Measurements from ENCODE around the gene PSMA6.

DNA sequence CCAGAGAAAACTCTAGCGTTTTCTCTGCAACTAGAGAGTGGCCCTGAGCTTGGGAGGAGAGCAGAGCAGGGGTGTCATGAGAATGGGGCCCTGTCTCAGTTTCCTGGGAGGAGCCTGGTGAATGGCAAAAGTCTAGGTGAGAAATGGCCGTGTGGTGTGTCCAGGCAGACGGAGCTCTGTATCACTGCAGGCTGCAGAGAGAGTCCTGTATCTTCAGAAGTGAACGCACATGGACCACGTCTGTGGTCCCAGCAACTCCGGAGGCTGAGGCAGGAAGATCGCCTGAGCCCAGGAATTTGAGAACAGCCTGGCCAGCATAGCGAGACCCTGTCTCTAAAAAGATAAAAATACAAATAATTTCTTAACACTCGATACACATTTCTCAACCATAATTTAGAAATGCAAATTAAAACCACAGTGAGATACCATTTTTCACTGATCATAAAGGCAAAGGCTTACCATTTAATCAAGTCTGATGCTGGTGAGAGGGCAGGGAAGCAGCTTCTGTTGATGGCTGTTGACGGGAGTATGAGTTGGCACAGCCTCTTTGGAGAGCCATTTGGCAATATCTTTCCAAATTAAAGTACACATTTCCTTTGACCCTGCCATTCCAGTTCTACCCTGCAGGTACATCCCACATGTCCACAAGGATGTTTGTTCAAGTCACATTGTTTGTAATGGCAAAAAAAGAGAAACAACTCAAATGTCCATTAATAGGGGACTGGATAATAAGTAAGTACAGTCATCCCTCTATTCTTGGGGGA lies 61.4 kb downstream of the PSMA6 start:
- TF ChIP-seq, protein P1, sequence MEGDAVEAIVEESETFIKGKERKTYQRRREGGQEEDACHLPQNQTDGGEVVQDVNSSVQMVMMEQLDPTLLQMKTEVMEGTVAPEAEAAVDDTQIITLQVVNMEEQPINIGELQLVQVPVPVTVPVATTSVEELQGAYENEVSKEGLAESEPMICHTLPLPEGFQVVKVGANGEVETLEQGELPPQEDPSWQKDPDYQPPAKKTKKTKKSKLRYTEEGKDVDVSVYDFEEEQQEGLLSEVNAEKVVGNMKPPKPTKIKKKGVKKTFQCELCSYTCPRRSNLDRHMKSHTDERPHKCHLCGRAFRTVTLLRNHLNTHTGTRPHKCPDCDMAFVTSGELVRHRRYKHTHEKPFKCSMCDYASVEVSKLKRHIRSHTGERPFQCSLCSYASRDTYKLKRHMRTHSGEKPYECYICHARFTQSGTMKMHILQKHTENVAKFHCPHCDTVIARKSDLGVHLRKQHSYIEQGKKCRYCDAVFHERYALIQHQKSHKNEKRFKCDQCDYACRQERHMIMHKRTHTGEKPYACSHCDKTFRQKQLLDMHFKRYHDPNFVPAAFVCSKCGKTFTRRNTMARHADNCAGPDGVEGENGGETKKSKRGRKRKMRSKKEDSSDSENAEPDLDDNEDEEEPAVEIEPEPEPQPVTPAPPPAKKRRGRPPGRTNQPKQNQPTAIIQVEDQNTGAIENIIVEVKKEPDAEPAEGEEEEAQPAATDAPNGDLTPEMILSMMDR (IDR thresholded peaks at IDR 0.05) = peak in 2 of 3 donors; percentile 33 to 41
- TF ChIP-seq POLR2AphosphoS5 (IDR thresholded peaks at IDR 0.05) = no peak
